Vagina (tissue), 2 donors: Measurements from ENCODE around the gene MKRN2.

ENCODE experiments used
- CTCF ChIP-seq, 3 experiments: fragments of 450-650 bp in 2 of 3; fragments of 200-600 bp in 1 of 3; sonication (generic) in 1 of 3; IDR thresholded peaks; one replicate each; pipeline ENCODE4 v1.5.1; 2017 to 2019; ENCODE audit warnings: antibody characterized with exemption in 3 of 3, mild to moderate bottlenecking in 2 of 3, moderate library complexity in 2 of 3
- POLR2A ChIP-seq, 2 donors: fragments of 450-650 bp; IDR thresholded peaks; one replicate each; pipeline ENCODE4 v1.6.1; 2017; ENCODE audit warnings: antibody characterized with exemption in 2 of 2, mild to moderate bottlenecking in 2 of 2, moderate library complexity in 2 of 2
- POLR2AphosphoS5 ChIP-seq, 2 donors: sonication (generic); formaldehyde crosslinking; IDR thresholded peaks; one replicate each; pipeline ENCODE4 v1.9.0; 2017; ENCODE audit warnings: antibody characterized with exemption in 2 of 2, mild to moderate bottlenecking in 2 of 2, low read depth in 1 of 2; ENCODE audit not compliant: insufficient read depth in 1 of 2

DNA sequence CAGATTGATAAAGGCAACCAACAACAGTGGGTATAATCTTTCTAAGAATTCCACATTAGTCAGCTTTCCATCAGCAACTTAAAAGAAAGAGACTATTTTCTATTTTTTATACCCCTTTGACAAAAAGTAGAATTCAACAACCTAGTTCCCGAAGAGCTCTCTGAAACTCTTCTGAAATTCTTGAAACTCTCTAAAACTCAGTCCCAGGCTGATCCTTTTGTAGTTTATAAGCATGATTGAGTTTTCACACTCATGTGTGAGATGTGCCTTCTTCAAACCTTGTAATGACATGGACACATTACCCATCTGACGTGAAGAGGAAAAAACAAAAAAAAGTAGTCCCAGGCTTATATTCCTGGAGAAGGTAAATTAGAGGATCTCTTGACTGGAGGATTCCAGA lies 75.6 kb downstream of the MKRN2 start:
- TF ChIP-seq CTCF (IDR thresholded peaks at IDR 0.05) (no peak), POLR2A (IDR thresholded peaks at IDR 0.05) (no peak), POLR2AphosphoS5 (IDR thresholded peaks at IDR 0.05; ENCODE audit: insufficient read depth in 1 of 2, low read depth in 1 of 2) (no peak)
